ENCODE data around the gene CACNA1D.

CACNA1D gene

GRCh38 chr3:53519065-53519709 lies 24.8 kb downstream of the CACNA1D start:
- Histone ChIP-seq H2BK5ac (ENCODE audit: low read length) (no peak overlapping the region), H3K27ac (ENCODE audit: low read depth, low read length) (no peak overlapping the region), H3K23ac (ENCODE audit: low read length) (no peak overlapping the region), H3K4ac (ENCODE audit: low read depth, low read length) (no peak overlapping the region), H2BK120ac (ENCODE audit: low read depth, low read length) (no peak overlapping the region), H3K4me3 (ENCODE audit: low read length) (no peak overlapping the region), H2AK5ac (ENCODE audit: low read length) (no peak overlapping the region), H4K8ac (ENCODE audit: low read depth, low read length) (no peak overlapping the region), H3K4me2 (ENCODE audit: low read length) (no peak overlapping the region), H2BK15ac (replicated peaks; ENCODE audit: low read depth) (no peak overlapping the region), H3K27me3 (ENCODE audit: insufficient read depth, low read length, poor library complexity) (no peaks in the 10 kb centered on the region), H3K18ac (ENCODE audit: low read length) (no peak overlapping the region), H3K79me2 (ENCODE audit: control insufficient read depth, insufficient read depth, low read length) (no peaks in the 10 kb centered on the region), H3K56ac (ENCODE audit: low read length) (no peak overlapping the region), H3K4me1 (ENCODE audit: control insufficient read depth, low read depth, low read length) (no peaks in the 10 kb centered on the region), H4K5ac (ENCODE audit: low read length) (no peak overlapping the region), H3K79me1 (ENCODE audit: low read length) (no peaks in the 10 kb centered on the region), H3K9ac (ENCODE audit: low read length) (no peak overlapping the region), H3K36me3 (ENCODE audit: control insufficient read depth, insufficient read depth, low read length) (no peaks in the 10 kb centered on the region)
- no CpG with 5 or more reads among the region's 6 CpGs for WGBS (ENCODE audit: extremely low coverage, insufficient coverage, low lambda C conversion rate)
- no peak for DNase-seq

GRCh38 chr3:53523346-53523745 lies 28.9 kb downstream of the CACNA1D start:
- WGBS (ENCODE audit: extremely low coverage, insufficient coverage, low lambda C conversion rate): no CpG with 5 or more reads among the region's 3 CpGs
- Histone ChIP-seq H3K4me3 (ENCODE audit: low read length) (no peak overlapping the region), H2BK15ac (replicated peaks; ENCODE audit: low read depth) (no peak overlapping the region), H2AK5ac (ENCODE audit: low read length) (no peak overlapping the region), H3K4me2 (ENCODE audit: low read length) (no peak overlapping the region), H3K23ac (ENCODE audit: low read length) (no peak overlapping the region), H3K56ac (ENCODE audit: low read length) (no peak overlapping the region), H3K79me2 (ENCODE audit: control insufficient read depth, insufficient read depth, low read length) (no peaks in the 10 kb centered on the region), H3K4ac (ENCODE audit: low read depth, low read length) (no peak overlapping the region), H3K18ac (ENCODE audit: low read length) (no peak overlapping the region), H3K27ac (ENCODE audit: low read depth, low read length) (no peak overlapping the region), H3K79me1 (ENCODE audit: low read length) (no peaks in the 10 kb centered on the region), H4K8ac (ENCODE audit: low read depth, low read length) (no peak overlapping the region), H3K9ac (ENCODE audit: low read length) (no peak overlapping the region), H3K27me3 (ENCODE audit: insufficient read depth, low read length, poor library complexity) (no peaks in the 10 kb centered on the region), H2BK120ac (ENCODE audit: low read depth, low read length) (no peak overlapping the region), H4K5ac (ENCODE audit: low read length) (no peak overlapping the region), H2BK5ac (ENCODE audit: low read length) (no peak overlapping the region), H3K36me3 (ENCODE audit: control insufficient read depth, insufficient read depth, low read length) (no peaks in the 10 kb centered on the region), H3K4me1 (ENCODE audit: control insufficient read depth, low read depth, low read length) (no peaks in the 10 kb centered on the region)
- no peak for DNase-seq

- H2BK5ac ChIP-seq (ENCODE audit: low read length): no peak overlapping the region
- H2BK15ac ChIP-seq (replicated peaks; ENCODE audit: low read depth): no peak overlapping the region
- H3K4me3 ChIP-seq (ENCODE audit: low read length): no peak overlapping the region
- H3K27me3 ChIP-seq (ENCODE audit: insufficient read depth, low read length, poor library complexity): no peaks in the 10 kb centered on the region
- H3K79me2 ChIP-seq (ENCODE audit: control insufficient read depth, insufficient read depth, low read length): no peaks in the 10 kb centered on the region
- H3K23ac ChIP-seq (ENCODE audit: low read length): no peak overlapping the region
- no peak overlapping the region for H2BK120ac ChIP-seq (ENCODE audit: low read depth, low read length)
- WGBS (ENCODE audit: extremely low coverage, insufficient coverage, low lambda C conversion rate): no CpG with 5 or more reads among the region's 1 CpG
- H3K56ac ChIP-seq (ENCODE audit: low read length): no peak overlapping the region
- no peak overlapping the region for H4K8ac ChIP-seq (ENCODE audit: low read depth, low read length)
- DNase-seq: no peak
- no peak overlapping the region for H3K9ac ChIP-seq (ENCODE audit: low read length)
- no peak overlapping the region for H3K4me2 ChIP-seq (ENCODE audit: low read length)
- no peak overlapping the region for H3K27ac ChIP-seq (ENCODE audit: low read depth, low read length)
- H2AK5ac ChIP-seq (ENCODE audit: low read length): no peak overlapping the region
- H3K4ac ChIP-seq (ENCODE audit: low read depth, low read length): no peak overlapping the region
- no peaks in the 10 kb centered on the region for H3K4me1 ChIP-seq (ENCODE audit: control insufficient read depth, low read depth, low read length)
- no peak overlapping the region for H4K5ac ChIP-seq (ENCODE audit: low read length)
- no peaks in the 10 kb centered on the region for H3K79me1 ChIP-seq (ENCODE audit: low read length)
- H3K36me3 ChIP-seq (ENCODE audit: control insufficient read depth, insufficient read depth, low read length): no peaks in the 10 kb centered on the region
- H3K18ac ChIP-seq (ENCODE audit: low read length): no peak overlapping the region
These were observed 30.2 kb downstream of the CACNA1D start for GRCh38 chr3:53524566-53524965.

- Histone ChIP-seq H3K27me3 (ENCODE audit: insufficient read depth, low read length, poor library complexity) (no peaks in the 10 kb centered on the region), H3K56ac (ENCODE audit: low read length) (no peak overlapping the region), H3K36me3 (ENCODE audit: control insufficient read depth, insufficient read depth, low read length) (no peaks in the 10 kb centered on the region), H3K27ac (ENCODE audit: low read depth, low read length) (no peak overlapping the region), H4K5ac (ENCODE audit: low read length) (no peak overlapping the region), H3K9ac (ENCODE audit: low read length) (no peak overlapping the region), H3K4me1 (ENCODE audit: control insufficient read depth, low read depth, low read length) (no peaks in the 10 kb centered on the region), H2BK15ac (replicated peaks; ENCODE audit: low read depth) (no peak overlapping the region), H3K79me1 (ENCODE audit: low read length) (no peaks in the 10 kb centered on the region), H3K79me2 (ENCODE audit: control insufficient read depth, insufficient read depth, low read length) (no peaks in the 10 kb centered on the region), H2AK5ac (ENCODE audit: low read length) (no peak overlapping the region), H3K4ac (ENCODE audit: low read depth, low read length) (no peak overlapping the region), H3K23ac (ENCODE audit: low read length) (no peak overlapping the region), H3K18ac (ENCODE audit: low read length) (no peak overlapping the region), H2BK120ac (ENCODE audit: low read depth, low read length) (no peak overlapping the region), H3K4me3 (ENCODE audit: low read length) (no peak overlapping the region), H4K8ac (ENCODE audit: low read depth, low read length) (no peak overlapping the region), H2BK5ac (ENCODE audit: low read length) (no peak overlapping the region), H3K4me2 (ENCODE audit: low read length) (no peak overlapping the region)
- peak; percentile 26 for DNase-seq
- WGBS (ENCODE audit: extremely low coverage, insufficient coverage, low lambda C conversion rate): no CpG with 5 or more reads among the region's 14 CpGs
These were observed 31.6 kb downstream of the CACNA1D start for GRCh38 chr3:53525765-53526703.

- Histone ChIP-seq H3K4me2 (ENCODE audit: low read length) (no peak overlapping the region), H3K18ac (ENCODE audit: low read length) (no peak overlapping the region), H3K23ac (ENCODE audit: low read length) (no peak overlapping the region), H4K8ac (ENCODE audit: low read depth, low read length) (no peak overlapping the region), H3K4ac (ENCODE audit: low read depth, low read length) (no peak overlapping the region), H2AK5ac (ENCODE audit: low read length) (no peak overlapping the region), H4K5ac (ENCODE audit: low read length) (no peak overlapping the region), H3K79me2 (ENCODE audit: control insufficient read depth, insufficient read depth, low read length) (no peaks in the 10 kb centered on the region), H3K4me1 (ENCODE audit: control insufficient read depth, low read depth, low read length) (no peaks in the 10 kb centered on the region), H3K27ac (ENCODE audit: low read depth, low read length) (no peak overlapping the region), H3K9ac (ENCODE audit: low read length) (no peak overlapping the region), H2BK5ac (ENCODE audit: low read length) (no peak overlapping the region), H2BK120ac (ENCODE audit: low read depth, low read length) (no peak overlapping the region), H3K27me3 (ENCODE audit: insufficient read depth, low read length, poor library complexity) (no peaks in the 10 kb centered on the region), H3K4me3 (ENCODE audit: low read length) (no peak overlapping the region), H3K56ac (ENCODE audit: low read length) (no peak overlapping the region), H3K79me1 (ENCODE audit: low read length) (no peaks in the 10 kb centered on the region), H2BK15ac (replicated peaks; ENCODE audit: low read depth) (no peak overlapping the region), H3K36me3 (ENCODE audit: control insufficient read depth, insufficient read depth, low read length) (no peaks in the 10 kb centered on the region)
- WGBS (ENCODE audit: extremely low coverage, insufficient coverage, low lambda C conversion rate): no CpG with 5 or more reads among the region's 4 CpGs
- DNase-seq: no peak
These were observed 32.3 kb downstream of the CACNA1D start for GRCh38 chr3:53526704-53527055.

All from mesendoderm (in vitro differentiated cells).